ENCODE results near the gene LELP1.

The LELP1 gene

DNA sequence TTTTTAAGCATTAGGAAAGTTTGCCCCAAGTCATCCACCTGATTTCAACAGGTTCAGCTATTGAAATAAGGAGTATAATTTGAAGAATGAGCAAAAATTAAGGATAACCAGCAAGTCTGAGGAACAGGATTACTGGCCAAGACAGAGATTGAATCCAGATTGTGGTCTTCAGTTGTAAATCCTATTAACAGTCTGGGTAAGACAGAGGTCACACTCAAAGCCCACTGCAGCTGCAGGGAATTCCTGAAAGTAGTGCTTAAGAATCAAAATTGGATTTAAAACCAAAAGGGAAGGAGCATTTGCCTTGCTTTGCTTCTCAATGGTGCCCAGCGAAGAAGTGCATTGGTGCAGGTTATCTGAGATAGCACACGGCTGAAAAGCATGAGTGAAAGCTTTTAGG, 49.8 kb downstream of the LELP1 start:
- Histone ChIP-seq H3K4me3 (ENCODE audit: low read depth in 1 of 2, low read length in 2 of 2) (no peak overlapping the region), H3K9ac (ENCODE audit: low read depth, low read length) (no peak overlapping the region), H3K4me1 (ENCODE audit: insufficient read depth, low read length) (no peaks in the 10 kb centered on the region), H3K36me3 (ENCODE audit: insufficient read depth, low read length) (no peaks in the 10 kb centered on the region), H4K20me1 (ENCODE audit: insufficient read depth, low read length) (no peaks in the 10 kb centered on the region), H3K9me3 (ENCODE audit: insufficient read depth, low read length, severe bottlenecking) (no peaks in the 10 kb centered on the region), H3K27ac (ENCODE audit: low read length) (no peak overlapping the region), H3K4me2 (ENCODE audit: insufficient read depth, low read length) (no peak overlapping the region), H3K27me3 (ENCODE audit: insufficient read depth, low read length, poor library complexity) (no peaks in the 10 kb centered on the region), H3K79me2 (ENCODE audit: insufficient read depth, low read length) (no peaks in the 10 kb centered on the region), H2AFZ (ENCODE audit: low read depth, low read length) (no peak overlapping the region)
- DNase-seq (no peak), ATAC-seq (ENCODE audit: insufficient read depth, low read depth) (no peak)
- TF ChIP-seq EZH2 (IDR thresholded peaks at IDR 0.05; ENCODE audit: borderline replicate concordance, low read depth, low read length, severe bottlenecking) (no peak), CTCF (IDR thresholded peaks at IDR 0.05; ENCODE audit: borderline replicate concordance, extremely low read depth, low read length, poor library complexity, severe bottlenecking) (no peak)

DNA sequence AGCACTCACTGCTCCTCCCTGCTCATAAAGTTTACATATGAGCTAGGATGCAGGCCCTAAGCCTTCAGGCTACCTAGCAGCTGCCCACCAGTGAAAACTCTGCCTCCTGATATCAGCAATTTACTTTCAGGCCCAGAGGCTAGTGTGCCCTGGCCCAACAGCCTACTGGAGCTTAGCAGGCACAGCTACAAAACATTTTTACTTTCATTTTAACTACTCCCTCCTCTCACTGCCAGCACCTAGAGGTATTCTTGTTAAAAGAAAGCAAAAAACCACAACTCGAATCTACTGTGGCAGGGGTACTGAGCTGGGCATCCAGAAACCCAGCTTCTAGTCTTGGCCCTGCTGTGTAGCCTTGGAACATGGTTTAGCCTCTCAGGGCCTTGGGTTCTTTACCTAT, 50.5 kb downstream of the LELP1 start:
- Histone ChIP-seq H2AFZ (ENCODE audit: low read depth, low read length) (no peak overlapping the region), H3K9ac (ENCODE audit: low read depth, low read length) (no peak overlapping the region), H3K27ac (ENCODE audit: low read length) (no peak overlapping the region), H3K79me2 (ENCODE audit: insufficient read depth, low read length) (no peaks in the 10 kb centered on the region), H3K36me3 (ENCODE audit: insufficient read depth, low read length) (no peaks in the 10 kb centered on the region), H3K4me3 (ENCODE audit: low read depth in 1 of 2, low read length in 2 of 2) (no peak overlapping the region), H3K4me2 (ENCODE audit: insufficient read depth, low read length) (no peak overlapping the region), H3K4me1 (ENCODE audit: insufficient read depth, low read length) (no peaks in the 10 kb centered on the region), H4K20me1 (ENCODE audit: insufficient read depth, low read length) (no peaks in the 10 kb centered on the region), H3K27me3 (ENCODE audit: insufficient read depth, low read length, poor library complexity) (no peaks in the 10 kb centered on the region), H3K9me3 (ENCODE audit: insufficient read depth, low read length, severe bottlenecking) (no peaks in the 10 kb centered on the region)
- DNase-seq = no peak
- TF ChIP-seq CTCF (IDR thresholded peaks at IDR 0.05; ENCODE audit: borderline replicate concordance, extremely low read depth, low read length, poor library complexity, severe bottlenecking) = no peak
- TF ChIP-seq EZH2 (IDR thresholded peaks at IDR 0.05; ENCODE audit: borderline replicate concordance, low read depth, low read length, severe bottlenecking) = no peak
- peak; percentile 64 for ATAC-seq (ENCODE audit: insufficient read depth, low read depth)
